Panc1 (cell line): ENCODE results near the gene CGGBP1. TPM values are rescaled to one million over a fixed set of nuclear protein-coding genes. Genes with fewer than 3 reads are reported as not detected.

Source experiments
- ATAC-seq: fragments of 200-7000 bp; cut with Tn5 transposase; 2 replicates; pipeline ENCODE4 v1.9.1; 2020; ENCODE audit warnings: mild to moderate bottlenecking, moderate library complexity
- BruUV-seq: library from RNA; stranded (reverse); fragments of 400-500 nt; replicated peaks from 2 replicates; lab custom pipeline; 2021; lab: Mats Ljungman, UMichigan
- CTCF ChIA-PET: fragments of 300-600 bp; sonication (Branson Sonifier 250); formaldehyde crosslinking; loops from one replicate; lab custom pipeline; 2022; ENCODE audit warnings: antibody characterized with exemption; lab: Charles Lee
- POLR2A ChIA-PET: fragments of 300-600 bp; sonication (Branson Sonifier 250); formaldehyde crosslinking; loops from one replicate; lab custom pipeline; 2022; ENCODE audit warnings: antibody characterized with exemption; lab: Charles Lee
- DNase-seq: peaks from one replicate; pipeline ENCODE4 v3.0.0-alpha.2; 2010; ENCODE audit warnings: low read depth, low spot score
- H3K27ac ChIP-seq: 2 replicates; pipeline ENCODE4 v1.5.1; 2011; ENCODE audit warnings: mild to moderate bottlenecking, low read length, inconsistent platforms
- H3K27me3 ChIP-seq: fragments of 200-500 bp; sonication (Bioruptor generic); 2 replicates; pipeline ENCODE4 v1.6.0; 2014; ENCODE audit warnings: low read length, inconsistent platforms; ENCODE audit not compliant: control insufficient read depth, insufficient read depth
- H3K36me3 ChIP-seq: fragments of 200-500 bp; sonication (Bioruptor generic); 2 replicates; pipeline ENCODE4 v1.5.1; 2014; ENCODE audit warnings: inconsistent platforms, mild to moderate bottlenecking, low read length, moderate library complexity; ENCODE audit not compliant: control insufficient read depth, insufficient read depth
- H3K4me1 ChIP-seq: 2 replicates; pipeline ENCODE4 v1.5.1; 2011; ENCODE audit warnings: inconsistent platforms, mild to moderate bottlenecking, low read length, moderate library complexity; ENCODE audit not compliant: control insufficient read depth, insufficient read depth
- H3K4me3 ChIP-seq, 2 experiments: 2 replicates each; pipeline ENCODE4 v1.5.1; 2011 to 2012; ENCODE audit warnings: low read depth in 2 of 2, low read length in 2 of 2, mild to moderate bottlenecking in 2 of 2, inconsistent platforms in 1 of 2, moderate library complexity in 1 of 2
- H3K9me3 ChIP-seq: fragments of 200-500 bp; sonication (Bioruptor generic); 2 replicates; pipeline ENCODE4 v1.5.1; 2014; ENCODE audit warnings: low read depth, mild to moderate bottlenecking, inconsistent platforms, low read length, moderate library complexity; ENCODE audit not compliant: control insufficient read depth, insufficient read depth
- POLR2AphosphoS5 ChIP-seq: IDR thresholded peaks from 2 replicates; pipeline ENCODE4 v1.6.1; 2012; ENCODE audit warnings: mild to moderate bottlenecking, low read depth, low read length, moderate library complexity
- SIN3A ChIP-seq: IDR thresholded peaks from 2 replicates; pipeline ENCODE4 v1.6.1; 2012; ENCODE audit warnings: low read depth, mild to moderate bottlenecking, low read length, moderate library complexity, borderline replicate concordance; ENCODE audit not compliant: insufficient read depth
- TCF7L2 ChIP-seq: IDR thresholded peaks from 2 replicates; pipeline ENCODE4 v1.6.1; 2011; ENCODE audit warnings: mild to moderate bottlenecking, low read depth, low read length, inconsistent platforms
- in situ Hi-C: cut with HindIII; loops from 2 replicates; pipeline ENCODE4 v1.10.0; 2016; ENCODE audit warnings: low sequenced_read_pairs, low pct_unique_long_range_greater_than_20kb
- intact Hi-C: fragments of 100-400 bp; cut with micrococcal nuclease; formaldehyde crosslinking; loops from one replicate; pipeline ENCODE4 v1.10.0; 2022; ENCODE audit not compliant: unreplicated experiment
- total RNA-seq: library from RNA; stranded (reverse); gene quantifications from one replicate; pipeline ENCODE4 v1.2.1, GENCODE V29; 2021; ENCODE audit not compliant: unreplicated experiment
- TF ChIP-seq, protein P1 (sequence below), 2 experiments: IDR thresholded peaks; 2 replicates each; pipeline ENCODE4 v1.6.1; 2011 to 2012; ENCODE audit warnings: low read depth in 2 of 2, control low read depth in 1 of 2, low read length in 1 of 2, mild to moderate bottlenecking in 1 of 2, moderate library complexity in 1 of 2; ENCODE audit not compliant: insufficient read depth in 1 of 2
- TF ChIP-seq, protein P2 (sequence below): fragments of 450-650 bp; IDR thresholded peaks from 2 replicates; pipeline ENCODE4 v1.5.1; 2017; ENCODE audit warnings: mild to moderate bottlenecking

The CGGBP1 gene
- total RNA-seq, 1 experiment from 2014 or later: 47.2 TPM

DNA sequence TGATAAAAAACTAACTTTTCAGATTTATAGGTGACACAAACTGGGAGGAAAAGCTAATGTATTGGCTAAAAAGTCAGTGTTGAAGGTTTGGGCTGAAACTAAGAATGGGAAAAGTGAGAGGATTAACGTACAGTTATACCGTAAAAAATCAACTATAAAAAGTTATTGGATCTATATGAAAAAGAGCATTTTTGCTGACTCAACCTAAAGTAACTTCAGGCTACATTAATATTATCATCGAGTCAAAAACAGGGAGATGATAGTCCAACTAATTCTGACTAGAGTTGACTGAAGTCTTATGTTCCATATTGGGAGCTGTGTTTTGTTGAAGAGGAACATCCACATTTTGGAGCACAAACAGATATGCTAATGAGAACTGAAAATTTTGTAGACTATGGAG lies 20.1 kb upstream of the CGGBP1 start:
- Histone ChIP-seq H3K4me1 (no peaks in the 10 kb centered on the region), H3K4me3 (no peak overlapping the region), H3K9me3 (no peaks in the 10 kb centered on the region), H3K27me3 (no peaks in the 10 kb centered on the region), H3K36me3 (no peaks in the 10 kb centered on the region), H3K27ac (no peak overlapping the region)
- intact Hi-C loops: no loop called here
- DNase-seq: no peak
- BruUV-seq: no TSS peak
- no peak for ATAC-seq
- CTCF ChIA-PET: no interaction called here
- in situ Hi-C loops: no loop called here
- POLR2A ChIA-PET: no interaction called here
- TF ChIP-seq TCF7L2: no peak
- TF ChIP-seq POLR2AphosphoS5: no peak
- no peak for TF ChIP-seq SIN3A
- TF ChIP-seq, protein P1, sequence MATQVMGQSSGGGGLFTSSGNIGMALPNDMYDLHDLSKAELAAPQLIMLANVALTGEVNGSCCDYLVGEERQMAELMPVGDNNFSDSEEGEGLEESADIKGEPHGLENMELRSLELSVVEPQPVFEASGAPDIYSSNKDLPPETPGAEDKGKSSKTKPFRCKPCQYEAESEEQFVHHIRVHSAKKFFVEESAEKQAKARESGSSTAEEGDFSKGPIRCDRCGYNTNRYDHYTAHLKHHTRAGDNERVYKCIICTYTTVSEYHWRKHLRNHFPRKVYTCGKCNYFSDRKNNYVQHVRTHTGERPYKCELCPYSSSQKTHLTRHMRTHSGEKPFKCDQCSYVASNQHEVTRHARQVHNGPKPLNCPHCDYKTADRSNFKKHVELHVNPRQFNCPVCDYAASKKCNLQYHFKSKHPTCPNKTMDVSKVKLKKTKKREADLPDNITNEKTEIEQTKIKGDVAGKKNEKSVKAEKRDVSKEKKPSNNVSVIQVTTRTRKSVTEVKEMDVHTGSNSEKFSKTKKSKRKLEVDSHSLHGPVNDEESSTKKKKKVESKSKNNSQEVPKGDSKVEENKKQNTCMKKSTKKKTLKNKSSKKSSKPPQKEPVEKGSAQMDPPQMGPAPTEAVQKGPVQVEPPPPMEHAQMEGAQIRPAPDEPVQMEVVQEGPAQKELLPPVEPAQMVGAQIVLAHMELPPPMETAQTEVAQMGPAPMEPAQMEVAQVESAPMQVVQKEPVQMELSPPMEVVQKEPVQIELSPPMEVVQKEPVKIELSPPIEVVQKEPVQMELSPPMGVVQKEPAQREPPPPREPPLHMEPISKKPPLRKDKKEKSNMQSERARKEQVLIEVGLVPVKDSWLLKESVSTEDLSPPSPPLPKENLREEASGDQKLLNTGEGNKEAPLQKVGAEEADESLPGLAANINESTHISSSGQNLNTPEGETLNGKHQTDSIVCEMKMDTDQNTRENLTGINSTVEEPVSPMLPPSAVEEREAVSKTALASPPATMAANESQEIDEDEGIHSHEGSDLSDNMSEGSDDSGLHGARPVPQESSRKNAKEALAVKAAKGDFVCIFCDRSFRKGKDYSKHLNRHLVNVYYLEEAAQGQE (IDR thresholded peaks at IDR 0.05; ENCODE audit: insufficient read depth in 1 of 2, low read depth in 2 of 2, low read length in 1 of 2): no peak
- TF ChIP-seq, protein P2, sequence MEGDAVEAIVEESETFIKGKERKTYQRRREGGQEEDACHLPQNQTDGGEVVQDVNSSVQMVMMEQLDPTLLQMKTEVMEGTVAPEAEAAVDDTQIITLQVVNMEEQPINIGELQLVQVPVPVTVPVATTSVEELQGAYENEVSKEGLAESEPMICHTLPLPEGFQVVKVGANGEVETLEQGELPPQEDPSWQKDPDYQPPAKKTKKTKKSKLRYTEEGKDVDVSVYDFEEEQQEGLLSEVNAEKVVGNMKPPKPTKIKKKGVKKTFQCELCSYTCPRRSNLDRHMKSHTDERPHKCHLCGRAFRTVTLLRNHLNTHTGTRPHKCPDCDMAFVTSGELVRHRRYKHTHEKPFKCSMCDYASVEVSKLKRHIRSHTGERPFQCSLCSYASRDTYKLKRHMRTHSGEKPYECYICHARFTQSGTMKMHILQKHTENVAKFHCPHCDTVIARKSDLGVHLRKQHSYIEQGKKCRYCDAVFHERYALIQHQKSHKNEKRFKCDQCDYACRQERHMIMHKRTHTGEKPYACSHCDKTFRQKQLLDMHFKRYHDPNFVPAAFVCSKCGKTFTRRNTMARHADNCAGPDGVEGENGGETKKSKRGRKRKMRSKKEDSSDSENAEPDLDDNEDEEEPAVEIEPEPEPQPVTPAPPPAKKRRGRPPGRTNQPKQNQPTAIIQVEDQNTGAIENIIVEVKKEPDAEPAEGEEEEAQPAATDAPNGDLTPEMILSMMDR: no peak

DNA sequence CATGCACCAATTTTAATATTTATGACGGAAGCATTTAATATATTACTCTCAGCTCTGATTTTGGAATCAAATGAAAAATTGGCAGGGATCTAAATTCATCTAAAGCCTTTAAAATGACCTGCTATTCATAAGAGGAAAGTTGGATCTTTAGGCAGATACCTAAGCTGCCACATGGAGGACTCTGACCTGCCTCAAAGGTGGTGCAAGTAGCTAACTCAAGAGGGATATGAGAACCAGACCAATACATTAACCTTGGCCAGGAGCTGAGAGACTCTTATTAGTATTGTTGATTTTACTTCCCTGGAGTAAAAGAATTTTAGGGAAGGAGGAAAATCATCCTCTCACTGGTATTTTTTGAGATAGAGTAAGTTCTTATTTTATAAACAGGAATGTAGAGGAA lies 17.9 kb upstream of the CGGBP1 start:
- Histone ChIP-seq H3K27ac (no peak overlapping the region), H3K4me3 (no peak overlapping the region), H3K4me1 (no peaks in the 10 kb centered on the region), H3K36me3 (no peaks in the 10 kb centered on the region), H3K27me3 (no peaks in the 10 kb centered on the region), H3K9me3 (0 out of 2 replicates have a peak, but pooled peaks cover 5% of the 10 kb centered on the region)
- TF ChIP-seq SIN3A: no peak
- TF ChIP-seq, protein P1 (IDR thresholded peaks at IDR 0.05; ENCODE audit: insufficient read depth in 1 of 2, low read depth in 2 of 2, low read length in 1 of 2): no peak
- TF ChIP-seq POLR2AphosphoS5: no peak
- TF ChIP-seq TCF7L2: no peak
- TF ChIP-seq, protein P2: no peak
- ATAC-seq: no peak
- no TSS peak for BruUV-seq
- intact Hi-C loops: no loop called here
- in situ Hi-C loops: no loop called here
- DNase-seq: no peak
- CTCF ChIA-PET: no interaction called here
- POLR2A ChIA-PET: no interaction called here
